Mesothelial cell of epicardium (in vitro differentiated cells): Measurements from ENCODE around the gene SERPINI2. TPM values are rescaled to one million over a fixed set of nuclear protein-coding genes. Genes with fewer than 3 reads are reported as not detected.

Experiments used
- DNase-seq, 2 experiments: peaks; one replicate each; pipeline ENCODE4 v3.0.0; 2021; ENCODE audit warnings: low spot score in 2 of 2; ENCODE audit not compliant: unreplicated experiment in 2 of 2
- H3K27ac Mint-ChIP-seq: 2 replicates; pipeline ENCODE4 v1.8.0; 2021; ENCODE audit warnings: mixed read lengths
- H3K27me3 Mint-ChIP-seq: 2 replicates; pipeline ENCODE4 v1.8.0; 2021; ENCODE audit warnings: low read depth, mixed read lengths
- H3K36me3 Mint-ChIP-seq: 2 replicates; pipeline ENCODE4 v1.8.0; 2021; ENCODE audit warnings: mixed read lengths
- H3K4me1 Mint-ChIP-seq: 2 replicates; pipeline ENCODE4 v1.8.0; 2021; ENCODE audit warnings: mixed read lengths
- H3K4me3 Mint-ChIP-seq: 2 replicates; pipeline ENCODE4 v1.8.0; 2021; ENCODE audit warnings: mild to moderate bottlenecking, moderate library complexity, mixed read lengths
- H3K9me3 Mint-ChIP-seq: 2 replicates; pipeline ENCODE4 v1.8.0; 2021; ENCODE audit warnings: mixed read lengths
- total RNA-seq: library from RNA; stranded (reverse); gene quantifications from 3 replicates; pipeline ENCODE4 v1.2.1, GENCODE V29; 2021
- TF ChIP-seq, protein P1 (sequence below): fragments of 200-600 bp; sonication (generic); IDR thresholded peaks from one replicate; pipeline ENCODE4 v1.5.0; 2021; ENCODE audit warnings: antibody characterized with exemption; ENCODE audit not compliant: unreplicated experiment

SERPINI2 gene
- total RNA-seq, 1 donor from 2014 or later = not detected

DNA sequence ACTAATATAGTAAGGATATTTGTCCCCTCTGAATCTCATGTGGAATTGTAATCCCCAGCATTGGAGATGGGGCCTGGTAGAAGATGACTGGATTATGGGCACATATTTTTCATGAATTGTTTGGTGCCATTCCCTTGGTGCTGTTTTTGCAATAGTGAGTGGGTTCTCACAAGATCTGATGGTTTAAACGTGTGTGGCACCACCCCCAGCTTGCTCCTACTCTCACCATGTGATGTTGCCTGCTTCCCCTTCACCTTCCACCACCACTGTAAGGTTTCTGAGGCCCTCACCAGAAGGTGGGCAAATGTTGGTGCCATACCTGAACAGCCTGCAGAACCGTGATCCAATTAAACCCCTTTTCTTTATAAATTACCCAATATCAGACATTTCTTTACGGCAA is 28.1 kb upstream of the SERPINI2 start:
- Mint-ChIP-seq H3K4me3 (no peak overlapping the region), H3K27ac (no peak overlapping the region), H3K9me3 (no peaks in the 10 kb centered on the region), H3K27me3 (no peaks in the 10 kb centered on the region), H3K4me1 (no peaks in the 10 kb centered on the region), H3K36me3 (no peaks in the 10 kb centered on the region)
- TF ChIP-seq, protein P1, sequence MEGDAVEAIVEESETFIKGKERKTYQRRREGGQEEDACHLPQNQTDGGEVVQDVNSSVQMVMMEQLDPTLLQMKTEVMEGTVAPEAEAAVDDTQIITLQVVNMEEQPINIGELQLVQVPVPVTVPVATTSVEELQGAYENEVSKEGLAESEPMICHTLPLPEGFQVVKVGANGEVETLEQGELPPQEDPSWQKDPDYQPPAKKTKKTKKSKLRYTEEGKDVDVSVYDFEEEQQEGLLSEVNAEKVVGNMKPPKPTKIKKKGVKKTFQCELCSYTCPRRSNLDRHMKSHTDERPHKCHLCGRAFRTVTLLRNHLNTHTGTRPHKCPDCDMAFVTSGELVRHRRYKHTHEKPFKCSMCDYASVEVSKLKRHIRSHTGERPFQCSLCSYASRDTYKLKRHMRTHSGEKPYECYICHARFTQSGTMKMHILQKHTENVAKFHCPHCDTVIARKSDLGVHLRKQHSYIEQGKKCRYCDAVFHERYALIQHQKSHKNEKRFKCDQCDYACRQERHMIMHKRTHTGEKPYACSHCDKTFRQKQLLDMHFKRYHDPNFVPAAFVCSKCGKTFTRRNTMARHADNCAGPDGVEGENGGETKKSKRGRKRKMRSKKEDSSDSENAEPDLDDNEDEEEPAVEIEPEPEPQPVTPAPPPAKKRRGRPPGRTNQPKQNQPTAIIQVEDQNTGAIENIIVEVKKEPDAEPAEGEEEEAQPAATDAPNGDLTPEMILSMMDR = no peak
- DNase-seq = no peak

DNA sequence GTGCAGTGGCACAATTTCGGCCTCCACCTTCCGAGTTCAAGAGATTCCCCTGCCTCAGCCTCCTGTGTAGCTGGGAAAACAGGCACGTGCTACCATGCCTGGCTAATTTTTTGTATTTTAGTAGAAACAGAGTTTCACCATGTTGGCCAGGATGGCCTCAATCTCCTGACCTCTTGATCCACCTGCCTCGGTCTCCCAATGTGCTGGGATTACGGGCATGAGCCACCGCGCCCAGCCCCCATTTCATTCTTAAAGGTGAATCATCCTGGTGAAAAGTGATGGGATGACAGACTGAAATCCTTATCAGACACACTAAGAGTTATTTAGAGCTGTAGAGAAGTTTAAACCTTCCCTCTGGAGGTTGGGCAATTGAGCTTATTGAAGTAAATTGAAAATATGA is 24.1 kb upstream of the SERPINI2 start:
- Mint-ChIP-seq H3K36me3 (no peaks in the 10 kb centered on the region), H3K27ac (no peak overlapping the region), H3K27me3 (peaks cover 2% of the 10 kb centered on the region), H3K4me1 (no peaks in the 10 kb centered on the region), H3K9me3 (no peaks in the 10 kb centered on the region), H3K4me3 (no peak overlapping the region)
- no peak for DNase-seq
- TF ChIP-seq, protein P1 = no peak

DNA sequence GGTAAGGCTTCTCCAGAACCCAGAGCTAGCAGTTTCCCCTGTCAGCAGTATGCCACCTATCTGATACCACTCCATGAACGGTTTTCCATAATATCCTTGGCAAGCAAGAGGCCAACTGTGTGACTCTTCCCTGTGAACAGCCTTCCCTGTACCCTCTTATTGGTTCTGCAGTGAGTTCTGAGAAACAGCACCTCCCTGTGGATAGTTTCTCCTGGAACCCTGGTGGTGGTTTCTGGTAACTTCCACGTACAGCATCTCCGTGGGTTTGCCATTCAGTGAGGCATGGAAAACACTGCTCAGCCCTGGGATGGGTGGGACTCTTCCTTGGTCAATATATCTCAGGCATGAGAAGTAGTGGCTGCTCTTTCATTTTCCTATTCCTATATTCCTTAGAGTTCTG is 19.4 kb upstream of the SERPINI2 start:
- TF ChIP-seq, protein P1 = peak; percentile 44
- Mint-ChIP-seq H3K27me3 (peaks cover 23% of the 10 kb centered on the region), H3K4me3 (no peak overlapping the region), H3K27ac (no peak overlapping the region), H3K36me3 (no peaks in the 10 kb centered on the region), H3K4me1 (no peaks in the 10 kb centered on the region), H3K9me3 (no peaks in the 10 kb centered on the region)
- no peak for DNase-seq

DNA sequence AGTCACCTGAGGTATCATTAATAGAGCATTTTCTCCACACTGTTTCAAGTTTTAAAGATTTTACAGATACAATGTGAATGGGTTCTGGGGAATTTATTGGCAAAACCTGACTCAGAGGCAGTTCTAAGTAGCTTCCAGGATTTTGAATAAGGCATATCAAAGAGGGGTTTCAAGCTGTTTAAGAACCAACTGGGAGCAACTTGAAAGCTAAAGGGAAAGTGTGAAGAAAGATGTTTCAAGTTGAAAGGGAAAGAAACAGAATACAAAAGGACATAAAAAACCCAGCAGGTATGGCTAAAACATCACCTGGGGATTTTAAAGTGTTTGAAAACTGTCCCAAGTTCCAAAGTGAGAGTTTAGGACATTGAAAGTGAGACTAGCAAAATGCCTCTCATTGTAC is 17.8 kb upstream of the SERPINI2 start:
- Mint-ChIP-seq H3K9me3 (peaks cover 9% of the 10 kb centered on the region), H3K27ac (no peak overlapping the region), H3K4me1 (no peaks in the 10 kb centered on the region), H3K36me3 (no peaks in the 10 kb centered on the region), H3K4me3 (no peak overlapping the region), H3K27me3 (peaks cover 23% of the 10 kb centered on the region)
- DNase-seq = no peak
- TF ChIP-seq, protein P1 = no peak

DNA sequence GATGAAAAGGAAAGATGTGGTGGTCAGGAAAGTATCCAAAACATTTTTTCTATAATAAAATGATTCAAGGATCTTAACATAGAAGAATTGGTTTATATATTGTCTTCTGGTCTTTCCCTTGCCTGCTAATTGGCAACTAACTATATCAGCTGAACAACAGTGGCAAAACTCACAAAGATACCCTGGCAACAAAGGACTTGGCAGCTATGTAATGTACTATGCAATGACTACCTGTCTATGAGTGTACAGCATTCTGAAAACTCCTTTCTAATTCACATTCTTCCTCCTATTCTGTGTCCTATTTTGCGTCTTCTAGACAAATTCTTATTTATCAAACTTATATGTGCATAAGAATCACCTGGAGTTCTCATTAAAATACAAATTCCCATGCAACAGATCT is 15.7 kb upstream of the SERPINI2 start:
- Mint-ChIP-seq H3K27me3 (peaks cover 23% of the 10 kb centered on the region), H3K4me1 (no peaks in the 10 kb centered on the region), H3K36me3 (no peaks in the 10 kb centered on the region), H3K4me3 (no peak overlapping the region), H3K9me3 (peaks cover 20% of the 10 kb centered on the region), H3K27ac (no peak overlapping the region)
- TF ChIP-seq, protein P1 = no peak
- no peak for DNase-seq

DNA sequence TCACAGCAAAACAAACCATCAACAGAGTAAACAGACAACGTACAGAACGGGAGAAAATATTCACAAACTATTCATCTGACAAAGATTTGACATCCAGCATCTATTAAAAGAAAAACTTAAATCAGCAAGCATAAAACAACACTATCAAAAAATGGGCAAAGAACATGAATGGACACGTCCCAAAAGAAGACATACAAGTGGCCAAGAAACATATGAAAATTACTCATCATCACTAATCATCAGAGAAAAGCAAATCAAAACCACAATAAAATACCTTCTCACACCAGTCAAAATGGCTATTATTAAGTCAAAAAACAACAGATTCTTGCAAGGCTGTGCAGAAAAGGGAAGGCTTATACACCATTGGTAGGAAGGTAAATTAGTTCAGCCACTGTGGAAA is 13.7 kb upstream of the SERPINI2 start:
- no peak overlapping the region for H3K4me3 Mint-ChIP-seq
- no peaks in the 10 kb centered on the region for H3K36me3 Mint-ChIP-seq
- no peak overlapping the region for H3K27ac Mint-ChIP-seq
- no peak for DNase-seq
- no peaks in the 10 kb centered on the region for H3K4me1 Mint-ChIP-seq
- peaks cover 19% of the 10 kb centered on the region for H3K27me3 Mint-ChIP-seq
- peaks cover 20% of the 10 kb centered on the region for H3K9me3 Mint-ChIP-seq
- TF ChIP-seq, protein P1 = no peak
